Astrocyte (in vitro differentiated cells and primary cell): ENCODE data around the gene IFI16.

Source experiments
- CTCF ChIP-seq: IDR thresholded peaks from 2 replicates; pipeline ENCODE4 v1.5.1; 2011; ENCODE audit warnings: low read depth, mild to moderate bottlenecking, inconsistent platforms, low read length, moderate library complexity; ENCODE audit not compliant: insufficient read depth
- EZH2 ChIP-seq: IDR thresholded peaks from 2 replicates; pipeline ENCODE4 v1.6.1; 2012; ENCODE audit warnings: mild to moderate bottlenecking, low read length, inconsistent platforms; ENCODE audit not compliant: insufficient read depth

- TF ChIP-seq CTCF (no peak), EZH2 (no peak)
These were observed 71.9 kb downstream of the IFI16 start for GRCh38 chr1:159081626-159082025.
